Mesendoderm (in vitro differentiated cells): Measurements from ENCODE around the gene C2orf76.

ENCODE experiments used
- DNase-seq: peaks from one replicate; pipeline ENCODE4 v3.0.0; 2013
- H2AK5ac ChIP-seq: 2 replicates; pipeline ENCODE4 v1.6.1; 2013; ENCODE audit warnings: low read length, inconsistent platforms
- H2BK120ac ChIP-seq: 2 replicates; pipeline ENCODE4 v1.6.1; 2013; ENCODE audit warnings: low read depth, mild to moderate bottlenecking, low read length, moderate library complexity, mixed read lengths
- H2BK15ac ChIP-seq: replicated peaks from 2 replicates; pipeline ENCODE4 v1.6.1; 2013; ENCODE audit warnings: low read depth, mild to moderate bottlenecking, moderate library complexity
- H2BK5ac ChIP-seq: 2 replicates; pipeline ENCODE4 v1.6.1; 2013; ENCODE audit warnings: low read length, inconsistent platforms
- H3K18ac ChIP-seq: 2 replicates; pipeline ENCODE4 v1.6.1; 2013; ENCODE audit warnings: mild to moderate bottlenecking, low read length, mixed read lengths
- H3K23ac ChIP-seq: one replicate; pipeline ENCODE4 v1.6.1; 2013; ENCODE audit warnings: low read length
- H3K27ac ChIP-seq: 2 replicates; pipeline ENCODE4 v1.5.1; 2013; ENCODE audit warnings: low read depth, mild to moderate bottlenecking, inconsistent platforms, low read length, moderate library complexity
- H3K27me3 ChIP-seq: 2 replicates; pipeline ENCODE4 v1.6.1; 2013; ENCODE audit warnings: low read length, control low read depth, mild to moderate bottlenecking, inconsistent platforms; ENCODE audit not compliant: insufficient read depth, poor library complexity
- H3K36me3 ChIP-seq: 2 replicates; pipeline ENCODE4 v1.6.1; 2013; ENCODE audit warnings: low read length, inconsistent platforms; ENCODE audit not compliant: control insufficient read depth, insufficient read depth
- H3K4ac ChIP-seq: one replicate; pipeline ENCODE4 v1.6.1; 2013; ENCODE audit warnings: low read depth, mild to moderate bottlenecking, low read length, moderate library complexity
- H3K4me1 ChIP-seq: 2 replicates; pipeline ENCODE4 v1.6.1; 2013; ENCODE audit warnings: low read depth, low read length, inconsistent platforms; ENCODE audit not compliant: control insufficient read depth
- H3K4me2 ChIP-seq: 2 replicates; pipeline ENCODE4 v1.6.1; 2013; ENCODE audit warnings: low read length
- H3K4me3 ChIP-seq: 2 replicates; pipeline ENCODE4 v1.5.1; 2013; ENCODE audit warnings: mild to moderate bottlenecking, low read length
- H3K56ac ChIP-seq: one replicate; pipeline ENCODE4 v1.6.1; 2013; ENCODE audit warnings: low read length
- H3K79me1 ChIP-seq: 2 replicates; pipeline ENCODE4 v1.6.1; 2013; ENCODE audit warnings: low read length, inconsistent platforms
- H3K79me2 ChIP-seq: 2 replicates; pipeline ENCODE4 v1.6.1; 2013; ENCODE audit warnings: mild to moderate bottlenecking, low read length; ENCODE audit not compliant: control insufficient read depth, insufficient read depth
- H3K9ac ChIP-seq: 2 replicates; pipeline ENCODE4 v1.6.1; 2013; ENCODE audit warnings: low read length, inconsistent platforms
- H4K5ac ChIP-seq: one replicate; pipeline ENCODE4 v1.6.1; 2013; ENCODE audit warnings: low read length
- H4K8ac ChIP-seq: one replicate; pipeline ENCODE4 v1.6.1; 2013; ENCODE audit warnings: low read depth, mild to moderate bottlenecking, control low read depth, low read length, moderate library complexity
- WGBS: extraction: QIAGEN DNeasy Blood & Tissue Kit; methylation state at CpG from one replicate; pipeline ENCODE4 v1.1.7; 2013; ENCODE audit warnings: low lambda C conversion rate, missing lambda C conversion rate; ENCODE audit not compliant: insufficient coverage; ENCODE audit errors: extremely low coverage; 5-methylcytosine and 5-hydroxymethylcytosine counted together

C2orf76 gene

GRCh38 chr2:119283873-119284331 lies 82.7 kb downstream of the C2orf76 start:
- H3K27ac ChIP-seq = no peak overlapping the region
- H3K23ac ChIP-seq = no peak overlapping the region
- H3K9ac ChIP-seq = no peak overlapping the region

GRCh38 chr2:119282996-119283511 lies 83.6 kb downstream of the C2orf76 start:
- no peak overlapping the region for H3K27ac ChIP-seq
- no peaks in the 10 kb centered on the region for H3K79me1 ChIP-seq
- no peak overlapping the region for H3K23ac ChIP-seq
- no peak overlapping the region for H2BK5ac ChIP-seq
- no peak overlapping the region for H3K4ac ChIP-seq
- no peaks in the 10 kb centered on the region for H3K27me3 ChIP-seq
- H3K79me2 ChIP-seq = no peaks in the 10 kb centered on the region
- H2BK15ac ChIP-seq = no peak overlapping the region
- no peak overlapping the region for H3K18ac ChIP-seq
- H3K36me3 ChIP-seq = no peaks in the 10 kb centered on the region
- no peak overlapping the region for H2BK120ac ChIP-seq
- no peak overlapping the region for H2AK5ac ChIP-seq
- H4K5ac ChIP-seq = no peak overlapping the region
- no peaks in the 10 kb centered on the region for H3K4me1 ChIP-seq
- H4K8ac ChIP-seq = no peak overlapping the region
- WGBS = no CpG with 5 or more reads among the region's 4 CpGs
- H3K56ac ChIP-seq = no peak overlapping the region
- no peak overlapping the region for H3K4me3 ChIP-seq
- H3K4me2 ChIP-seq = no peak overlapping the region
- H3K9ac ChIP-seq = no peak overlapping the region
- no peak for DNase-seq

More at GRCh38 chr2:119283873-119284331, 82.7 kb downstream of the C2orf76 start:
- H2AK5ac ChIP-seq = no peak overlapping the region
- no peak overlapping the region for H4K5ac ChIP-seq
- H3K79me1 ChIP-seq = no peaks in the 10 kb centered on the region
- H3K4me1 ChIP-seq = no peaks in the 10 kb centered on the region
- no peak overlapping the region for H3K4ac ChIP-seq
- H3K4me2 ChIP-seq = no peak overlapping the region
- H3K4me3 ChIP-seq = no peak overlapping the region
- no CpG with 5 or more reads among the region's 10 CpGs for WGBS
- no peaks in the 10 kb centered on the region for H3K27me3 ChIP-seq
- no peak overlapping the region for H4K8ac ChIP-seq
- H3K56ac ChIP-seq = no peak overlapping the region
- H2BK15ac ChIP-seq = no peak overlapping the region
- no peak overlapping the region for H3K18ac ChIP-seq
- no peaks in the 10 kb centered on the region for H3K36me3 ChIP-seq
- H2BK120ac ChIP-seq = no peak overlapping the region
- DNase-seq = no peak
- no peak overlapping the region for H2BK5ac ChIP-seq
- H3K79me2 ChIP-seq = no peaks in the 10 kb centered on the region

- no peak overlapping the region for H3K56ac ChIP-seq
- H3K4me3 ChIP-seq = no peak overlapping the region
- no peak overlapping the region for H3K23ac ChIP-seq
- H3K4me2 ChIP-seq = no peak overlapping the region
- H3K4ac ChIP-seq = no peak overlapping the region
- H3K79me2 ChIP-seq = no peaks in the 10 kb centered on the region
- H2BK15ac ChIP-seq = no peak overlapping the region
- H2AK5ac ChIP-seq = no peak overlapping the region
- H2BK120ac ChIP-seq = no peak overlapping the region
- no peaks in the 10 kb centered on the region for H3K4me1 ChIP-seq
- H3K36me3 ChIP-seq = no peaks in the 10 kb centered on the region
- no peak overlapping the region for H2BK5ac ChIP-seq
- no peak overlapping the region for H3K9ac ChIP-seq
- H3K27ac ChIP-seq = no peak overlapping the region
- no peaks in the 10 kb centered on the region for H3K79me1 ChIP-seq
- H3K27me3 ChIP-seq = no peaks in the 10 kb centered on the region
- no peak overlapping the region for H3K18ac ChIP-seq
- H4K5ac ChIP-seq = no peak overlapping the region
- DNase-seq = no peak
- WGBS = no CpG with 5 or more reads among the region's 21 CpGs
- no peak overlapping the region for H4K8ac ChIP-seq
Measured at GRCh38 chr2:119282146-119282995, 84.3 kb downstream of the C2orf76 start.

- no peak overlapping the region for H2BK120ac ChIP-seq
- no peak overlapping the region for H4K5ac ChIP-seq
- H2BK5ac ChIP-seq = no peak overlapping the region
- H3K4ac ChIP-seq = no peak overlapping the region
- no peak overlapping the region for H4K8ac ChIP-seq
- H3K4me2 ChIP-seq = no peak overlapping the region
- H3K18ac ChIP-seq = no peak overlapping the region
- H3K23ac ChIP-seq = no peak overlapping the region
- no CpG with 5 or more reads among the region's 4 CpGs for WGBS
- no peak for DNase-seq
- no peak overlapping the region for H3K9ac ChIP-seq
- no peaks in the 10 kb centered on the region for H3K27me3 ChIP-seq
- H3K56ac ChIP-seq = no peak overlapping the region
- no peaks in the 10 kb centered on the region for H3K36me3 ChIP-seq
- H3K79me2 ChIP-seq = no peaks in the 10 kb centered on the region
- H2BK15ac ChIP-seq = no peak overlapping the region
- no peaks in the 10 kb centered on the region for H3K79me1 ChIP-seq
- H3K4me3 ChIP-seq = no peak overlapping the region
- H3K4me1 ChIP-seq = no peaks in the 10 kb centered on the region
- H2AK5ac ChIP-seq = no peak overlapping the region
- H3K27ac ChIP-seq = no peak overlapping the region
Measured at GRCh38 chr2:119280680-119281079, 86.0 kb downstream of the C2orf76 start.

- Histone ChIP-seq H3K27me3 (no peaks in the 10 kb centered on the region), H3K9ac (no peak overlapping the region), H3K79me1 (no peaks in the 10 kb centered on the region), H4K8ac (no peak overlapping the region), H3K4me3 (no peak overlapping the region), H3K56ac (no peak overlapping the region), H2BK15ac (no peak overlapping the region), H2BK5ac (no peak overlapping the region), H2AK5ac (no peak overlapping the region), H3K23ac (no peak overlapping the region), H3K4ac (no peak overlapping the region), H3K18ac (no peak overlapping the region), H3K79me2 (no peaks in the 10 kb centered on the region), H3K27ac (no peak overlapping the region), H3K36me3 (no peaks in the 10 kb centered on the region), H2BK120ac (no peak overlapping the region), H3K4me2 (no peak overlapping the region), H4K5ac (no peak overlapping the region), H3K4me1 (no peaks in the 10 kb centered on the region)
- no CpG with 5 or more reads among the region's 6 CpGs for WGBS
- no peak for DNase-seq
Measured at GRCh38 chr2:119279666-119280065, 87.0 kb downstream of the C2orf76 start.
